GM10847 (cell line): ENCODE data around the gene PLD5.

Experiments
- POLR2A ChIP-seq: IDR thresholded peaks from 2 replicates; pipeline ENCODE4 v1.6.1; 2011; ENCODE audit not compliant: insufficient read length; ENCODE audit errors: extremely low read depth

The PLD5 gene

DNA sequence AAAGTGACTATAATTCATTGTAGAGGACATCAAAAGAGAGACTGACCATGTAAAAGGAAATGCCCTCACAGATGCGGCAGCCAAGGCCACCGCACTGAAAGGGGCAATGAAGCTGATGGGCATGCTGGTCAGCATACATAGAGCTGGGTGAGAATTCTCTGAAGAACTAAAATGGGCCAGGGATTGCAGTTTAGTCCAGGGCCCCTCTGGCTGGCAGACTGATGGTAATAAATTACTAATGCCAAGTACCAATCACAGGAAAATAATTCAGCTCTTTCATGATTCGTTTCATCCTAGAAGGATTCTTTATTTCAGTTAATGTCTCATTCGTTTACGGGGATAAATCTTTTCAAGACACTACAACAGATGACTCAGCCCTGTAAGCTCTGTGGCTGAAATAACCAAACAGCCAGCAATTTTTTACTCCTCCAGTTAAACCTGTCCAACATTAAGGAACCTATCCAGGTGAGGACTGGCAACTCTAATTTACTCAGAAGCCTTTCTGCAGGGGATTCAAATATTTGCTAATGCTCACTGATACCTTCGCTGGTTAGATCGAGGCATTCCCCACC lies 468.7 kb downstream of the PLD5 start:
- TF ChIP-seq POLR2A = no peak

- TF ChIP-seq POLR2A = no peak
These were observed 481.3 kb downstream of the PLD5 start for GRCh38 chr1:242043165-242043564.

DNA sequence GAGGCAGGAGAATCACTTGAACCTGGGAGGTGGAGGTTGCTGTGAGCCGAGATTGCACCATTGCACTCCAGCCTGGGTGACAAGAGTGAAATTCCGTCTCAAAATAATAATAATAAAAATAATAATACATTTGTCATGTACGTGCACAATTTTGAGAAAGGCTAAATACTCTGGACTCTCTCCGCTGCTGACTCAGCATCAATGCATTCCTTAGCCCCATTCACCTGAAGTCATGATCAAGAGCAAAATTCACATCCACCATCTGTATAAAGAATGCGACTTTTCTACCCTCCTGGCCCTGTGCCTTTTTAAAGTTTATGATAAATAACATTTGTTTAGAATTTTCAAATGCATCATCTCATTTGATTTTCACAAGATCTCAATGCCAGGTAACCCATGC lies 490.1 kb downstream of the PLD5 start:
- TF ChIP-seq POLR2A = no peak

GRCh38 chr1:242033447-242033846 lies 491.1 kb downstream of the PLD5 start:
- TF ChIP-seq POLR2A = no peak
